Measurements from ENCODE around the gene GNAQ. TPM values are rescaled to one million over a fixed set of nuclear protein-coding genes. Genes with fewer than 3 reads are reported as not detected.
A peak's percentile ranks its signal among the peaks of the same experiment; 100 is the strongest.

GNAQ gene
- total and polyA plus RNA-seq, 2 donors from 2014 or later, result 16.2 to 83.4 TPM

DNA sequence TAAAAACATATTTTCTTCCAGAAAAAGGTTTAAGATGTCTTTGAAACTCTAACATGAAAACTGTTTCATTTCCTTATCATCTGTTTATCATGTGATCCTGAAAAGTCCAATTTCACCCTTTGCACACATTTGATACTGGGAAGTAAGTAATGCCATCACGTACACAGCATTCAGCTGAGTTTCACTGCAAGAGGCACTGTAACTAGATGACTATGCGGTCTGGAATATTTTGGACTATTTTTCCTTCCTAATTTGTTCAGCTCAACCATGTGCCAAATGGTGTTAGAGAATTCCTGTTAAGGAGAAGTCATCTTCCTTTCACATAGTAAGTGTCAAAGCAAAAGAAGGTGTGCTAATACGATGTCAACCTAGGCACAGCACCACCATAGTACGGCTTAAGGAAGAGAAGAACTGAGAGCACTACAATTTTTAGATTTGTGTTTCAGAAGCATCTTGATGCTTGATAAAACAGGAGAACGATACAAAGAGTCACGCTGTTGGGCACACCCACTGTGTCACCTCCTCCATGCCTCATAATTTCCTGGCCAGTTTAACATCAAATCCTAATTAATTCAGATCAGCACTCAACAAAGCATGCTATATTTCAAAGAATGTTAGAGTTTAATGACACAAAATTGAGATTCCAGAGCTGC lies 77.5 kb downstream of the GNAQ start:
- no peak for FAIRE-seq
- no peak overlapping the region for H3K27ac ChIP-seq (ENCODE audit: low read depth in 2 of 2, low read length in 2 of 2)

GRCh38 chr9:77953590-77953989 lies 78.0 kb downstream of the GNAQ start:
- intact Hi-C loops (cut with DNase I), result no loop called here
- Histone ChIP-seq H3K4me1 (ENCODE audit: control insufficient read depth in 2 of 3, insufficient read depth in 2 of 3, low read depth in 1 of 3, low read length in 3 of 3) (peaks cover 3 to 16% (median 12%) of the 10 kb centered on the region in 3 donors), H3K27ac (ENCODE audit: low read depth in 2 of 2, low read length in 2 of 2) (no peak overlapping the region)

More for the DNA sequence above, 77.5 kb downstream of the GNAQ start:
- TF ChIP-seq, protein P1, sequence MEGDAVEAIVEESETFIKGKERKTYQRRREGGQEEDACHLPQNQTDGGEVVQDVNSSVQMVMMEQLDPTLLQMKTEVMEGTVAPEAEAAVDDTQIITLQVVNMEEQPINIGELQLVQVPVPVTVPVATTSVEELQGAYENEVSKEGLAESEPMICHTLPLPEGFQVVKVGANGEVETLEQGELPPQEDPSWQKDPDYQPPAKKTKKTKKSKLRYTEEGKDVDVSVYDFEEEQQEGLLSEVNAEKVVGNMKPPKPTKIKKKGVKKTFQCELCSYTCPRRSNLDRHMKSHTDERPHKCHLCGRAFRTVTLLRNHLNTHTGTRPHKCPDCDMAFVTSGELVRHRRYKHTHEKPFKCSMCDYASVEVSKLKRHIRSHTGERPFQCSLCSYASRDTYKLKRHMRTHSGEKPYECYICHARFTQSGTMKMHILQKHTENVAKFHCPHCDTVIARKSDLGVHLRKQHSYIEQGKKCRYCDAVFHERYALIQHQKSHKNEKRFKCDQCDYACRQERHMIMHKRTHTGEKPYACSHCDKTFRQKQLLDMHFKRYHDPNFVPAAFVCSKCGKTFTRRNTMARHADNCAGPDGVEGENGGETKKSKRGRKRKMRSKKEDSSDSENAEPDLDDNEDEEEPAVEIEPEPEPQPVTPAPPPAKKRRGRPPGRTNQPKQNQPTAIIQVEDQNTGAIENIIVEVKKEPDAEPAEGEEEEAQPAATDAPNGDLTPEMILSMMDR (IDR thresholded peaks at IDR 0.05; ENCODE audit: borderline replicate concordance, extremely low read depth, insufficient read depth), result no peak
- intact Hi-C loops (cut with DNase I), result no loop called here
- no peak for DNase-seq
- H3K9me3 ChIP-seq (ENCODE audit: control insufficient read depth in 2 of 3, insufficient read depth in 1 of 3, low read length in 3 of 3), result no peaks in the 10 kb centered on the region
- no peaks in the 10 kb centered on the region for H3K27me3 ChIP-seq (ENCODE audit: control insufficient read depth, insufficient read depth, low read length)
- no peak overlapping the region for H3K4me3 ChIP-seq (ENCODE audit: low read length in 3 of 3)
- H3K9ac ChIP-seq (ENCODE audit: low read length in 3 of 3), result no peak overlapping the region
- H3K4me1 ChIP-seq (ENCODE audit: control insufficient read depth in 2 of 3, insufficient read depth in 2 of 3, low read depth in 1 of 3, low read length in 3 of 3), result peaks cover 3 to 16% (median 9%) of the 10 kb centered on the region in 3 donors
- no peaks in the 10 kb centered on the region for H3K36me3 ChIP-seq (ENCODE audit: control insufficient read depth in 2 of 3, insufficient read depth in 3 of 3, low read length in 3 of 3)

DNA sequence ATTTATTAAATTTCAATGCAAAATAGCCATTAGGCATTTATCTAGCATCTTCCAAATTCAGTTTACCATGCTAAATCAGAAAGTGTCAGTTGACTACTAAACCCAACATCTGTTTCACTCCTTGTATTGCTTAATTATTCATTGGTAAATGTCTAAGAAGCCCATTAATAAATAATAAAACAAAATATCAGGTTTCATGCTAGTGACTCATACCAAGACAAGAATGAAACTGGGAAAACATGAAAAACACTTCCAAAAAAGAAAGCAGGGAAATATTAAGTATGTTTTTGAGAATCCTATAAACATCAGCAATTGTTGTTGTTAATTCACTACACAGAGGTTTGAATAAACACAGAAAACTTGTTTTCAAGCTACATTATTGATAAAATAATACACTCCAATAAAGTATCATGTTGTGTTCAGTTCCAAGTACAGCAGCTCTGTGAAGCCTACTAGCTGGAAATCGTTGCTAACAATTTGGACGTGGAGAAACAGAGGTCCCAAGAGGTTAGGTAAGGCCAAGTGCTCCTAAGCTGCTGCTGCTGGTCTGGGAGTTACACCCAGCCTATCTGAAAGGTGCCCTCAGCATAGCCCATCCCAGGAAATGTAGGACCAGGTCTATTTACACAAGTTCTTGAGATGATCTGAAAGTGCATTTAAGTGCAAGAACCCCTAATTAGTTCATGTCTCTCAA lies 78.8 kb downstream of the GNAQ start:
- H3K4me1 ChIP-seq (ENCODE audit: control insufficient read depth in 2 of 3, insufficient read depth in 2 of 3, low read depth in 1 of 3, low read length in 3 of 3), result peaks cover 3 to 16% (median 12%) of the 10 kb centered on the region in 3 donors
- H3K27ac ChIP-seq (ENCODE audit: low read depth in 2 of 2, low read length in 2 of 2), result peak overlapping the region in 1 of 2 donors; percentile 20
- H3K27me3 ChIP-seq (ENCODE audit: control insufficient read depth, insufficient read depth, low read length), result no peaks in the 10 kb centered on the region
- no peak for DNase-seq
- H3K9me3 ChIP-seq (ENCODE audit: control insufficient read depth in 2 of 3, insufficient read depth in 1 of 3, low read length in 3 of 3), result no peaks in the 10 kb centered on the region
- no peak overlapping the region for H3K9ac ChIP-seq (ENCODE audit: low read length in 3 of 3)
- intact Hi-C loops (cut with DNase I), result no loop called here
- no peaks in the 10 kb centered on the region for H3K36me3 ChIP-seq (ENCODE audit: control insufficient read depth in 2 of 3, insufficient read depth in 3 of 3, low read length in 3 of 3)
- FAIRE-seq, result no peak
- TF ChIP-seq, protein P1 (IDR thresholded peaks at IDR 0.05; ENCODE audit: borderline replicate concordance, extremely low read depth, insufficient read depth), result no peak
- H3K4me3 ChIP-seq (ENCODE audit: low read length in 3 of 3), result no peak overlapping the region

More at GRCh38 chr9:77953590-77953989, 78.0 kb downstream of the GNAQ start:
- FAIRE-seq, result no peak
- Histone ChIP-seq H3K9ac (ENCODE audit: low read length in 3 of 3) (no peak overlapping the region), H3K9me3 (ENCODE audit: control insufficient read depth in 2 of 3, insufficient read depth in 1 of 3, low read length in 3 of 3) (no peaks in the 10 kb centered on the region), H3K27me3 (ENCODE audit: control insufficient read depth, insufficient read depth, low read length) (no peaks in the 10 kb centered on the region), H3K36me3 (ENCODE audit: control insufficient read depth in 2 of 3, insufficient read depth in 3 of 3, low read length in 3 of 3) (no peaks in the 10 kb centered on the region), H3K4me3 (ENCODE audit: low read length in 3 of 3) (no peak overlapping the region)
- TF ChIP-seq, protein P1 (IDR thresholded peaks at IDR 0.05; ENCODE audit: borderline replicate concordance, extremely low read depth, insufficient read depth), result no peak
- no peak for DNase-seq
